Measurements from ENCODE around the gene BAIAP2. TPM values are rescaled to one million over a fixed set of nuclear protein-coding genes. Genes with fewer than 3 reads are reported as not detected.
"Not testable (repeated sequence)": the region's sequence is repeated elsewhere in the genome, so short reads cannot be mapped to it uniquely, and the experiment has no call there.

BAIAP2 gene
- total RNA-seq, 1 donor from 2014 or later = 139 TPM

- ATAC-seq = no peak
- Histone ChIP-seq H3K9me3 (no peaks in the 10 kb centered on the region), H3K27me3 (no peaks in the 10 kb centered on the region), H3K4me1 (peaks cover 61% of the 10 kb centered on the region), H3K36me3 (no peaks in the 10 kb centered on the region), H3K27ac (no peak overlapping the region), H3K4me3 (no peak overlapping the region)
- intact Hi-C loops (cut with DNase I) = loop anchor here (5.0 kb wide), 1 partner anchor 64 kb away; no protein-coding TSS in a partner anchor
- no peak for TF ChIP-seq CTCF (IDR thresholded peaks at IDR 0.05)
- peak; percentile 70 for DNase-seq
Measured at GRCh38 chr17:81027591-81028505, 7.1 kb upstream of the BAIAP2 start.

GRCh38 chr17:81028506-81028858 lies 6.5 kb upstream of the BAIAP2 start:
- intact Hi-C loops (cut with DNase I) = loop anchor here (5.0 kb wide), 1 partner anchor 64 kb away; no protein-coding TSS in a partner anchor
- no peak for TF ChIP-seq CTCF (IDR thresholded peaks at IDR 0.05)
- H3K4me3 ChIP-seq = no peak overlapping the region
- H3K27ac ChIP-seq = no peak overlapping the region
- no peaks in the 10 kb centered on the region for H3K9me3 ChIP-seq
- DNase-seq = peak; percentile 59
- peaks cover 63% of the 10 kb centered on the region for H3K4me1 ChIP-seq
- no peaks in the 10 kb centered on the region for H3K36me3 ChIP-seq
- H3K27me3 ChIP-seq = no peaks in the 10 kb centered on the region
- no peak for ATAC-seq

- H3K9me3 ChIP-seq = no peaks in the 10 kb centered on the region
- H3K4me1 ChIP-seq = peaks cover 55% of the 10 kb centered on the region
- no peaks in the 10 kb centered on the region for H3K36me3 ChIP-seq
- intact Hi-C loops (cut with DNase I) = loop anchor here (5.0 kb wide), 1 partner anchor 62 kb away; no protein-coding TSS in a partner anchor
- H3K27me3 ChIP-seq = no peaks in the 10 kb centered on the region
- no peak for TF ChIP-seq CTCF (IDR thresholded peaks at IDR 0.05)
- ATAC-seq (no peak), DNase-seq (peak; percentile 63)
- no peak overlapping the region for H3K4me3 ChIP-seq
- no peak overlapping the region for H3K27ac ChIP-seq
Measured at GRCh38 chr17:81029859-81030258, 5.1 kb upstream of the BAIAP2 start.

- H3K27me3 ChIP-seq; DNase-seq; H3K36me3 ChIP-seq; intact Hi-C loops (cut with DNase I); H3K27ac ChIP-seq; ATAC-seq; H3K9me3 ChIP-seq: not testable (repeated sequence)
- Histone ChIP-seq H3K4me1 (peaks cover 50% of the 10 kb centered on the region), H3K4me3 (peak overlapping the region; percentile 42)
Measured at GRCh38 chr17:81030312-81030711, 4.6 kb upstream of the BAIAP2 start.

- H3K27ac ChIP-seq = peak overlapping the region; percentile 72
- peak; percentile 89 for DNase-seq
- H3K4me1 ChIP-seq = peaks cover 50% of the 10 kb centered on the region
- no peaks in the 10 kb centered on the region for H3K36me3 ChIP-seq
- H3K9me3 ChIP-seq = no peaks in the 10 kb centered on the region
- no peaks in the 10 kb centered on the region for H3K27me3 ChIP-seq
- intact Hi-C loops (cut with DNase I) = no loop called here
- TF ChIP-seq CTCF (IDR thresholded peaks at IDR 0.05) = no peak
- ATAC-seq = peak; percentile 40
- H3K4me3 ChIP-seq = peak overlapping the region; percentile 42
Measured at GRCh38 chr17:81030741-81031565, 4.0 kb upstream of the BAIAP2 start.
